Endothelial cell of umbilical vein (primary cell): ENCODE data around the gene CENPL.

Source experiments
- EZH2 ChIP-seq: IDR thresholded peaks from 2 replicates; pipeline ENCODE4 v1.6.1; 2012; ENCODE audit warnings: borderline replicate concordance, low read depth, mild to moderate bottlenecking, moderate library complexity, low read length, inconsistent platforms; ENCODE audit not compliant: severe bottlenecking
- FOS ChIP-seq: IDR thresholded peaks from 2 replicates; pipeline ENCODE4 v1.6.1; 2011; ENCODE audit warnings: mild to moderate bottlenecking, low read length, moderate library complexity, borderline replicate concordance; ENCODE audit not compliant: insufficient read depth
- GATA2 ChIP-seq: IDR thresholded peaks from 2 replicates; pipeline ENCODE4 v1.7.0; 2011; ENCODE audit warnings: low read depth, mild to moderate bottlenecking, moderate library complexity, mixed read lengths, low read length; ENCODE audit not compliant: insufficient read length, insufficient read depth
- POLR2A ChIP-seq: IDR thresholded peaks from 2 replicates; pipeline ENCODE4 v1.6.1; 2012; ENCODE audit warnings: low read depth, mild to moderate bottlenecking, control low read depth, low read length
- POLR2AphosphoS5 ChIP-seq: IDR thresholded peaks from 2 replicates; pipeline ENCODE4 v1.6.1; 2012; ENCODE audit warnings: low read depth, mild to moderate bottlenecking, control low read depth, low read length, moderate library complexity; ENCODE audit not compliant: insufficient read depth
- TF ChIP-seq, protein P1 (sequence below), 2 donors: IDR thresholded peaks; 1 replicate in 1 of 2; 2 replicates in 1 of 2; pipeline ENCODE4 v1.5.1; 2011; ENCODE audit warnings: low read length in 2 of 2, mild to moderate bottlenecking in 2 of 2, moderate library complexity in 2 of 2, control low read depth in 1 of 2, inconsistent platforms in 1 of 2, low read depth in 1 of 2; ENCODE audit not compliant: insufficient read depth in 1 of 2; ENCODE audit errors: extremely low read depth in 1 of 2
- TF ChIP-seq, protein P2 (sequence below): IDR thresholded peaks from 2 replicates; pipeline ENCODE4 v1.6.1; 2011; ENCODE audit not compliant: insufficient read depth, insufficient read length

DNA sequence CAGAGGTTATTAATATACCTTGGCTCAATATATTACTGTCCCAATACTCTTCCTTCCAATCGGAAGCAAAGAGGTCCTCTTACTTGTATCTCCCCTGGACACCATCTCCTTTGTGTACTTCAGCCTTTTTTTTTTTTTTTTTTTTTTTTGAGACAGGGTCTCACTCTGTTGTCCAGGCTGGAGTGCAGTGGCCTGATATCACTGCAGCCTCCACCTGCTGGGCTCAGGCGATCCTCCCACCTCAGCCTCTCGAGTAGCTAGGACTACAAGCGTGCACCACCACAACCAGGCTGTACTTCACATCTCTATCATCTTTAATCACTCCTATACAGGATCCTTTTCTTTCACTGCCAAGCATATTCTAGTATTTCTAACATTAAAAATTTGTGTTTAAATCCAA is 3.0 kb downstream of the CENPL start:
- TF ChIP-seq EZH2 (no peak), POLR2A (no peak), POLR2AphosphoS5 (no peak), GATA2 (no peak), FOS (no peak)
- TF ChIP-seq, protein P1, sequence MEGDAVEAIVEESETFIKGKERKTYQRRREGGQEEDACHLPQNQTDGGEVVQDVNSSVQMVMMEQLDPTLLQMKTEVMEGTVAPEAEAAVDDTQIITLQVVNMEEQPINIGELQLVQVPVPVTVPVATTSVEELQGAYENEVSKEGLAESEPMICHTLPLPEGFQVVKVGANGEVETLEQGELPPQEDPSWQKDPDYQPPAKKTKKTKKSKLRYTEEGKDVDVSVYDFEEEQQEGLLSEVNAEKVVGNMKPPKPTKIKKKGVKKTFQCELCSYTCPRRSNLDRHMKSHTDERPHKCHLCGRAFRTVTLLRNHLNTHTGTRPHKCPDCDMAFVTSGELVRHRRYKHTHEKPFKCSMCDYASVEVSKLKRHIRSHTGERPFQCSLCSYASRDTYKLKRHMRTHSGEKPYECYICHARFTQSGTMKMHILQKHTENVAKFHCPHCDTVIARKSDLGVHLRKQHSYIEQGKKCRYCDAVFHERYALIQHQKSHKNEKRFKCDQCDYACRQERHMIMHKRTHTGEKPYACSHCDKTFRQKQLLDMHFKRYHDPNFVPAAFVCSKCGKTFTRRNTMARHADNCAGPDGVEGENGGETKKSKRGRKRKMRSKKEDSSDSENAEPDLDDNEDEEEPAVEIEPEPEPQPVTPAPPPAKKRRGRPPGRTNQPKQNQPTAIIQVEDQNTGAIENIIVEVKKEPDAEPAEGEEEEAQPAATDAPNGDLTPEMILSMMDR (IDR thresholded peaks at IDR 0.05; ENCODE audit: extremely low read depth in 1 of 2, insufficient read depth in 1 of 2, low read depth in 1 of 2, low read length in 2 of 2): no peak
- TF ChIP-seq, protein P2, sequence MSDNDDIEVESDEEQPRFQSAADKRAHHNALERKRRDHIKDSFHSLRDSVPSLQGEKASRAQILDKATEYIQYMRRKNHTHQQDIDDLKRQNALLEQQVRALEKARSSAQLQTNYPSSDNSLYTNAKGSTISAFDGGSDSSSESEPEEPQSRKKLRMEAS: no peak
